UCSD-AML1 (cell line): ENCODE data around the gene OR6S1.
"Not testable (repeated sequence)": the region's sequence is repeated elsewhere in the genome, so short reads cannot be mapped to it uniquely, and the experiment has no call there.

Experiments
- DNase-seq: peaks from one replicate; lab custom pipeline; 2025; ENCODE audit not compliant: unreplicated experiment; lab: John Stamatoyannopoulos, UW

The OR6S1 gene

GRCh38 chr14:20671597-20672283 lies 30.2 kb upstream of the OR6S1 start:
- DNase-seq, result no peak

DNA sequence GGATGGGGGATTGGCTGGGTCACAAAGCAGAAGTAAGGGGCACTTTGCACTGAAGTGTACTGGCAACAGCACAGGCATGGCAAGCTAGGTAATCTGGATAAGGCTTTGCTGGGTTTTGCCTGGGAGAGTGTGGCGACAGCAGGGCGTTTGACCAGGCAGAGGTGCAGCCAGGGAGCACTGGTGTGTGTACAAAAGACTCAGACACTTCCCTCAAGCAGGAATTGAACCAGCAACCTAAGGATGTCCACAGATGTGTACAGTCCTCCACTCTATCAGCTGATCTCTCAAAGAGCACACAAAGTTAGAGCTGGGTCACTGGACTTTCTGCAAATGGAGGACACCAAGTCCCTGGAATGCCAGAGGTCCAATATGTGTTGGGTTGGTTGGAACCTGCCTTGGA lies 27.5 kb upstream of the OR6S1 start:
- DNase-seq, result no peak

- DNase-seq, result no peak
Measured at GRCh38 chr14:20667957-20668356, 26.5 kb upstream of the OR6S1 start.

DNA sequence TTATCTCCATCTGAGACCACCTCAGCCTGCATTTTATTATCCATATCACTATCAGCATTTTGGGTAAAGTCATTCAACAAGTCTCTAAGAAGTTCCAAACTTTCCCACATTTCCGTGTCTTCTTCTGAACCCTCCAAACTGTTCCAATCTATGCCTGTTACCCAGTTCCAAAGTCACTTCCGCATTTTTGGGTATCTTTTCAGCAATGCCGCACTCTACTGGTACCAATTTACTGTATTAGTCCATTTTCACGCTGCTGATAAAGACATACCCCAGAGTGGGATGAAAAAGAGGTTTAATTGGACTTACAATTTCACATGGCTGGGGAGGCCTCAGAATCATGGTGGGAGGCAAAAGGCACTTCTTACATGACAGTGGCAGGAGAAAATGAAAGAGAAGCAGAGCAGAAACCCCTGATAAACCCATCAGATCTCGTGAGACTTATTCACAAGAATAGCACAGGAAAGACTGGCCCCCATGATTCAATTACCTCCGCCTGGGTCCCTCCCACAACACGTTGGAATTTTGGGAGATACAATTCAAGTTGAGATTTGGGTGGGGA lies 25.0 kb upstream of the OR6S1 start:
- not testable (repeated sequence) for DNase-seq

DNA sequence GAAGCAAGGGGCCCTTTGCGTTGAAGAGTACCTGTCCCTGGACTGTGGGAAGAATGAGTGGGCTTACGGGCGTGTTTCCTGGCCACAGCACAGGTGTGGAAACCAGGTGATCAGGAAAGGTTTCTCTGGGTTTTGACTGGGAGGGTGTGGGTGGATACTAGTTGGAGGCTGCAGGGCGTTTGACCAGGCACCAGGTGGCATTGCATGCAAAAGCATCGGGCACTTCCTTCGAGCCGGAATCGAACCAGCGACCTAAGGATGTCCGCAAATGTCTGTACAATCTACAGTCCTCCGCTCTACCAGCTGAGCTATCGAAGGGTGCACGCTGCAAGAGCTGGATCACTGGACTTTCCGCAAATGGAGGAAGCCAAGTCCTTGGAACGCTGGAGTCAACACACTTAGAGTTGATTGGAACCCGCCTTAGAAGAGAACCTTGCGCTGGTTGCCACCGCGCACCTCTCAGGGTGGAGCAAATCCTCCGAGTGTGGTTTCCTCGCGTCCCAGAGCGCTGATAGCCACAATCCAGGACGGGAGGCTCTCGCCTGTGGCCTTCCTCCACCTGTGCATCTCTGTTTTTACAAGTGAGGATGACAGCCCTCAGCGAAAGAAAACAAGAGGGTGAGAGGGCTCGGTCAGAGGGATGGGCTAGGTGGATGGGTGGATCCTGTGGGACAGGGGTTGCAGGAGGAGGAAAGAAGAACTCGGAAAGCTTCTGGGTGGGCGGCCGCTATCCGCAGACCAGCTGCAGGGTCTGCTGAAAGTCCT lies 21.7 kb upstream of the OR6S1 start:
- peak; percentile 87 for DNase-seq

GRCh38 chr14:20661197-20661596 lies 19.7 kb upstream of the OR6S1 start:
- no peak for DNase-seq

GRCh38 chr14:20659813-20660395 lies 18.4 kb upstream of the OR6S1 start:
- no peak for DNase-seq

DNA sequence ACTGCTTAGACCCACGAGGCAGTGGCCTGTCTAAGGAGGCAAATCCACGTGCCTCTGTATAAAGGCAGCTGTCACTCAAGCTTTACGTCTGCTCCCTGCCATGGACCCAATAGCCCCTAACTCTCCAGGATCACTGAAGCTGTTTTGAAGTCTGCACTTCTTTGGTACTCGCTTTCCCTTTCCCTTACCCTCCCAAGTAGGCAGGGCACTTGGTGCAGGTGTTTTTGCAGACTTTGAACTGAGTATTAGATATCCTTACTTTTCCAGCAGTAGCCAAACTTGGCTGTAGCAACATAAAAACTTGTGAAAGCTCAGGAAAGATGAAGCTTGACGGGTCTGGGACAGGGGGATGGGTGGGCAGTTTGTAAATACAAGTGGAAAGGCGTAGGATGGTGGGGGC lies 17.8 kb upstream of the OR6S1 start:
- DNase-seq, result no peak

DNA sequence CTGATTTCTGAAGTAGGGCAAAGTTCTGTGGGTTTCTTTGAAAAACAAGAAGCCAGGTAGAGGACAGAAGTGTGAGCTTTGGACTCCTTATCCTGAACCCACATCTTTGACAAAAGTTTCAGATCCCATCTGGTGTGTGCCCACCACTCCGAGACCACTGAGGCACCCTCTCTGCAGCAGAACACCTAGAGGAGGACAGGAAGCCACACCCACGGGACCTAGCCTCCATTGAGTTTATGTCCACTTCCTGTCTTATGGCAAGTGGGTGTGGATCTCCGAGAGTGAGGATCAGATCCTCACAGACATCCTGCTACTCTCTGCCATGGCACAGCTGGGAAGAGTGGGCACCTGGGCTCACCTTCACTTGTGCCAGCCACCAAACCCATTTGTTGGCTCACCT lies 16.8 kb upstream of the OR6S1 start:
- no peak for DNase-seq

GRCh38 chr14:20657216-20658211 lies 16.0 kb upstream of the OR6S1 start:
- no peak for DNase-seq

DNA sequence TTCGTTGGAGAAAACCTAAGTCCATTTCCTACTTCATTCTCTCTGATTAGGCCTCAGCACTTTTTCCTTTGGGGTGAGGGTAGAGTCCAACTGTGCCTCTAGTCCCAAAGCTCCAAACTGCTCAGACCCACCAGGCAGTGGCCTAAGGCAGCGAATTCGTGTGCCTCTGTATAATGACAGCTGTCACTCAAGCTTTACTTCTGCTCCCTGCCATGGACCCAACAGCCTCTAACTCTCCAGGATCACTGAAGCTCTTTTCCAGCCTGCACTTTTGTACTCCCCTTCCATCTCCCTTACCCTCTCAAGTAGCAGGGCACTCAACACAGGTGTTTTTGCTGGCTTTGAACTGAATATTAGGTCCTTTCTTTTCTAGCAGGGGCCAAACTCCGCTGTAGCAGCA lies 14.8 kb upstream of the OR6S1 start:
- no peak for DNase-seq

- no peak for DNase-seq
Measured at GRCh38 chr14:20655851-20656250, 14.4 kb upstream of the OR6S1 start.

GRCh38 chr14:20652996-20653975 lies 11.8 kb upstream of the OR6S1 start:
- no peak for DNase-seq

DNA sequence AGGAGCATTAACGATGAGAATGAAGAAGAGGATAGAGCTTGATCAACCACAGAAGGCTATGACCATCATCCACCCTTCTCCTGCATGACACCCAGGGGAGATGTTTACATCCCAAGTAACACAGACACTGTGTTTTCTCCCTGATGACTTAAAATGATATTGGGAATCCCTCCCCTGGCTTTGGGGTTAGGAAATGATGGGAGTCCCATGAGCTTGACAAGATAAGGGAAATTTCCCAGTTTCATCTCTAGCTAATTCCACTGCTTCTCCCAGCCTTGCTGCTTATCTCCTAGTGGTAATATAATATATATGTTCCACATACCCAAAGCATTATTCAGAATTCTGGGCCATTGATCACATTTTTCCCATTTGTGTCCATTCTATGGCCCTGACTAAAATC lies 4.0 kb upstream of the OR6S1 start:
- no peak for DNase-seq

- no peak for DNase-seq
Measured at GRCh38 chr14:20644520-20644919, 3.0 kb upstream of the OR6S1 start.

GRCh38 chr14:20642755-20643154 lies 1.3 kb upstream of the OR6S1 start:
- DNase-seq, result not testable (repeated sequence)

DNA sequence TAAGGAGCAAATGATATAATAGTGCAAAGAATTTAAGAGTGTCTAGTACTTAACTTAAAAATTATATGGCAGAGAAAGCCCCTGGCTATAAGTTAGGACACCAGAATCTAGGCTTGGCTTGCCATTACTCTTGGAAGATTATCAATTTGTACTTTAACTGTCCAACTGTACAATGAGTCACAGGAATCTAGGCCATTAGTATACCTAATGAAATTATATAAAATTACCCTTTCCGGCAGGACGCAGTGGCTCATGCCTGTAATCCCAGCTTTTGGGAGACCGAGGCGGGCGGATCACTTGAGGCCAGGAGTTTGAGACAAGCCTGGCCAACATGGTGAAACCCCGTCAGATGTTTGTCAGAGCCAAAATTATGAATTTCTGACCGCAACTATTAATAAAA lies 691 bp upstream of the OR6S1 start:
- no peak for DNase-seq

DNA sequence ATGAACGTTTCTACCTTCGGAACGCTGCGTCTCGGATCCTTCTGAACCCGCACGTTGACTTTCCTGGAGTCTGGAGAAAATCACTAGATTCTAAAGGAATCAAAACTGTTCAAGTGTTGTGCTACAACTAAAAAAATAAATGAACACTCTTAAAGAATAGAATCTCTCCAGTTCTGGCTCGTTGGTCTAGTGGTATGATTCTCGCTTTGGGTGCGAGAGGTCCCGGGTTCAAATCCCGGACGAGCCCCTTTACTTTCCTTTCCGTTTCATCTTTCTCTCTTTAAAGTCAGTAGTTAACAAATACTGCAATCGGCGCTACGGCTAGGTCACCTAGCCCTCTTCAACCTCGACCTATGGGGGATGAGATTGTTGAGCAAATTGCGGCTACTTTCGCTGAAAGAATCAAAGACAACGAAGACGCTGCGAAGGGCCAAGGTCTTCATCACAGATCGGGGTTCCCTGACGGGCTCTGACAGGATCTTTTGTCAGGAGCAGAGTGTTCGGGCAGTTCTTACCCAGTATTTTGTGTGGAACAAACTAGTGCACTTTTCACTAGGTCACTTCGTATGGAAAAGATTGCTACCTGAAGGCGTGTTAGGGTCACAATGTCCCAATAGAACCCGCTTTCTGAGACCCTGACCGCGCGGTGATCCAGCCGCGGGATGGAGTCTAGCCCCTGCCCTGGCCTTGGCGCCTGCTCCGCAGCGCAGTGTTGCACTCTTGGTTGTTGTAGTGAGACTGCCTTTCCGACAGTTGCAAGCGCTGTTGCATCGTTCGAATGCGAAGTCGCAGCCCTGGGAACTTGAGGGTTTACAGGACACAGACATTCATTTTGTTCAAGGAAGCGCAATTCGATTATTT lies 8.4 kb downstream of the OR6S1 start:
- DNase-seq, result peak; percentile 77

DNA sequence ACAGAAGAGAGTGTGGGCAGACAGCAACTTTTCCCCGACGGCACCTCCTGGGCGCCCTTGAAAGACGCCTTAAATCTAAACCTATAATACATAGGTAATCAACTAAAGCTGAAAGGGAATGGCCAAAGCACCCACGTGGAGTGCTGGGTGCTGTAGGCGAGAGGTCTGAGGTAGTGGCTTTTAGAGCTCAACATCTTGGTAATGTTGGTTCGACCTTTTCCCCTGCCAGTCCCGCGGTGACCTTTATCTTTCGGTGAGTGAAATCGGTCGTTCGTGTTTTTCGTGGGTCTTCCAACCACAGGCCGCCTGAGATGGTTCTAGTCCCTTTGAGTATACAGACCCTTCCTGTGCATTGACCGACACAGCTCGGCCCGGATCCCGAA lies 9.1 kb downstream of the OR6S1 start:
- DNase-seq, result no peak
